ENCODE data around the gene SLC27A5.

- TF ChIP-seq CTCF (IDR thresholded peaks at IDR 0.05) = no peak
- TF ChIP-seq ESRRA (IDR thresholded peaks at IDR 0.05; ENCODE audit: borderline replicate concordance, low read length) = no peak
- no peak for TF ChIP-seq PBX3 (IDR thresholded peaks at IDR 0.05)
Measured at GRCh38 chr19:58552655-58553054, 40.9 kb upstream of the SLC27A5 start.

Data from A549 (cell line).